Posterior cingulate gyrus (tissue), 11 donors: ENCODE measurements around the gene ADORA3.
A peak's percentile ranks its signal among the peaks of the same experiment; 100 is the strongest.

Experiments used
- DNase-seq, 10 donors: peaks; one replicate each; pipeline versions ENCODE4 v3.0.0 to v3.0.0-alpha.2; 2020 to 2021; ENCODE audit warnings: mixed read lengths in 3 of 10
- intact Hi-C: fragments of 100-400 bp; cut with DNase I; formaldehyde crosslinking; loops from one replicate; pipeline ENCODE4 v1.15.1; 2023

Gene ADORA3

DNA sequence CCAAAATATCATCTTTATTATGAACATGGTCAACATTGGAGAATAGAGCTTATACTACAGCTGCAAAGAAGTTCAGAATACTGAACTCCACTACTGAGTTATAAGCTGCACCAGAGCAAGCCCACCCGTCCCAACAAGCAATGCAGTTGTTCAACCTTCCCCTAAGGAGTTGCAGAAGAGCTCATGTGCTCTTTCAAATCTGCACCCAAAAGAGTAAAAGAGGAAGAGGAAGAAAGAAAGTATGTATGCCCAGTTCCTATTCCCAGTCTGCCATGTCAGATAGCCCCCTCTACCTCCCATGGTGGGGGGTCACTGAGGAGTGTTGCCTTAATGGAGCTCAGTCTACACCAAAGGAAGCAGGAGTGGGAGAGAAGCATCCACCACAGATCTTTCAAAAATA is 22.8 kb downstream of the ADORA3 start:
- intact Hi-C loops = loop anchor here (1.0 kb wide), 2 partner anchors 176 to 289 kb away; no protein-coding TSS in a partner anchor
- no peak for DNase-seq

DNA sequence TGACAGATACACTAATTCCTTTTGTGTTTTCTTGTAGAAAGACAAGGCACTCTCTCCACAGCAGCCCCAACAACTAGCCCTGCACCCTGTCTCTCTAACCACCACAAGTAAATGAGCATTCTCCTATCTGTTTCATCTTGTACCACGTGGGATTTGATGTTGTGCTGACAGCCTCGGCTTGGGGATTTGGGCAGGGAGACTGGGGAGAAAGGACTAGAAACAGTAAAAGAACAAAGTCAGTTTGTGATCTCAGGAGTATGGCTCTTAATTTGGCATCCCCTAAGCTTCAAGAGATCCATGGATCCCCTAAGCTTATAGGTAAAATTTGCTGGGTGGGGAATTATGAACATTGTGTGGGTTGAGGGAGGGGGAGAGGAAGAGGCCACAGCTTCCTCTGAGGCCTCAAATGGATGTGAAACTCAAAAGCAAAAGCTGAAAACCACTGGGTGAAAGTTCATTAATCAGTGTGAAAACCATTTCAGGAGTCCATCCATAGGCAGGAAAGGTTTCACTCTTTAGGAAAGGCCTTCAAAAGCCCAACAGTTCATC is 26.6 kb downstream of the ADORA3 start:
- intact Hi-C loops = no loop called here
- no peak for DNase-seq

DNA sequence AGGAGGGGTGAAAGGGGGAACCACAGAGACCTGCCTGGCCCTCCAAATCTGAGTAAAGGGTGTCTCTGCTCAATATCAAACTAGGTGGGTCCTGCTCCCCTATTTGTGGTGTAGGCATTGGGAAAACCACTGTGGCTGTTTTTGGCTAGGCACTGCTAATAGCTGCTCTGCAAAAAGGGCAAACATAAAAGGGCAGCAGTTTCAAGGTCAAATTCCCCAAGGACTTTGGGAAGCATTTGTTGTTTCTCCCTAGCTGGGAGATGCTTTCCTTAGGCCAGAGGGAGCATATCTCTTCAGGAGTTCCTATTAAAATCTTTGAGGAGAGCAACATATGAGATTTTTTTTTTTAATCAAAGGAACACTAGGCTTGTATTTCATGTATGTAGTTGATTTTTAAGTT is 27.2 kb downstream of the ADORA3 start:
- intact Hi-C loops = no loop called here
- DNase-seq = no peak

DNA sequence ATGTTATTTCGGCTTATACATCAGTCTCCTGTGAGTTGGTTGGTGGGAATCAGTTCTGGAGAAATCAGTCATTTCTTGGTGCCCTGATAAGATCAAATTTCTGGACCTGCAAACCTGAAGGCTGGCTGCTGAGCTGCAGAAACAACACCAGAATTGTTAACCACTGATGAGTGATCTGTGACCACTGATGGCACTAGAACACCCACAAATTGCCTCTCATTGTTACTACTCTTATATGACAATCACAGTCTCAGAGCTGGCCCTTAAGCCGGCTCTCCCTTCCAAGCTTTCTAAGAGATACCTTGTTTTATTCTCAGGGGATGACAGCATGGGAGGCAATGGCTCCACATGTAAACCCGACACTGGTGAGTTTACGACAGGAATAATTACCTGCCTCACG is 27.7 kb downstream of the ADORA3 start:
- no peak for DNase-seq
- intact Hi-C loops = no loop called here

DNA sequence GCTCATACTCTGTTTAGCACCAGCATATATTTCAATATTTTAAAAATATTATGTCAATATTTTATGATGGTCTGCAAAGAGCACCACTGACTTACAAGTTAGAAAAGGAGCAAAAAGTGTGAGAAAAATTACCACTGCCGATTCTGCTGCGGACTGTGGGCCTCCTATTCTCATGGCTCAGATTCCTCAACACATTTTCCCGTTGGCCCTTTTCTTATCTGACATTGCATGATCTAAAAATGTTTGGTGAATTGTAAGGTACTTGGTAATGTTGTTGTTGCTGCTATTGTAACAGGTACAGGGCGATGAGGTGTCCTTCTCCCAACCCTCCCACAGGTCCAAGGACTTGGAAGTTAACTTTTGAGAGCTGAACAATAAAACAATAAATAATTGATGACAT is 28.9 kb downstream of the ADORA3 start:
- no peak for DNase-seq
- intact Hi-C loops = no loop called here

DNA sequence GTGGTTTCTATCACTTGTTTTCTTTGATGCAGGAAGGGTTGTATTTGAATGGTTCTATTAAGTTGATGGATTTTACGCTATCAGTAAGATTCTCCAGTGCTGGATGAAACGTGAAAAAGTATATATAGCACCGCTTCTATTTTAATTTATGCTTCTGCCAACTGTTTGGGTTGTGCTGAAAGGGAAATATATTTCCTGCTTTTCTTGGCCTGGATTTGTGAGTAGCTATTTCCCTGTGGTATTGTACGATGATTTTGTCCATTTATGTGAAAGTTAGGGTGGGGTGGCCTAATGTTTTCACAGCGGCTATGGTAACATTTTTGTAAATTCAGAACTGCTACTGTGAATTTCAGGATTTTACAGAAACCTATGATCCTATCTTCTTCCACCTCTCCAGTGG is 29.3 kb downstream of the ADORA3 start:
- intact Hi-C loops = no loop called here
- no peak for DNase-seq

DNA sequence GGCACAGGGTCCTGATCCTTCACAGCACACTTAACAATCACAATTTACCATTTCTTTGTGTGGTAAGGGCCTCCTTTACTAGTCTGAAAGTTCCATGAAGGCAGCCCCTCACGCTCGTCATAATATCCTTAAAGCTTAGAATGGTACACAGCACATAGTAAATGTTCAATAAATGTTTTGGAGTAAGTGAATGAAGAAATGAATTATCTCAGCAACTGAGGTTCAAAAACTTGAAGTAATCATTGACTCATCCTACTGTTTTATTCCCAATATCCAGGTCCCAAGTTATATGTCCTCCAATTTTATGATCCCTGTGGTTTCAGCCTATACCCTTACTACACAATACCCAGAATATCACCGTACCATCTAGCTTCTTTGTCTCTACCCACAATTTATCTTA is 31.9 kb downstream of the ADORA3 start:
- intact Hi-C loops = no loop called here
- no peak for DNase-seq

DNA sequence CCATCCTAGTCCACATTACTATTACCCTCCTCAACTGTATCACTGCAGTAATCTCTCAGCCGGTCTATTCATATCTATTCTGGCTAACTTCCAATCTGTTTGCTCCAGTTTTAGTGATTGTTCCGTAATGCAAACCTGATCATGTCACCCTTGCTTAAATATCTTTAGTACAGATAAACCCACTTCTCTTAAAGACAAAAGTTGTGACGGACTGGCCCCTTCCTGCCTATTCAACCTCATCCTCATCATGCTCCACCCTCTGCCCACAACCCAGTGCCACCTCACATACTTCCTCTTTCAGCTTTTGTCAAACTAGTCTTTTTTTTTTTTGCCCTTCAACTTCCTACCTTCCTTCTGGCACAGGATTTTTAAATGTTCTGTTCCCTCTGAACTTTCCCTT is 32.4 kb downstream of the ADORA3 start:
- peak in 2 of 10 donors; percentile 23 to 82 for DNase-seq
- intact Hi-C loops = no loop called here

DNA sequence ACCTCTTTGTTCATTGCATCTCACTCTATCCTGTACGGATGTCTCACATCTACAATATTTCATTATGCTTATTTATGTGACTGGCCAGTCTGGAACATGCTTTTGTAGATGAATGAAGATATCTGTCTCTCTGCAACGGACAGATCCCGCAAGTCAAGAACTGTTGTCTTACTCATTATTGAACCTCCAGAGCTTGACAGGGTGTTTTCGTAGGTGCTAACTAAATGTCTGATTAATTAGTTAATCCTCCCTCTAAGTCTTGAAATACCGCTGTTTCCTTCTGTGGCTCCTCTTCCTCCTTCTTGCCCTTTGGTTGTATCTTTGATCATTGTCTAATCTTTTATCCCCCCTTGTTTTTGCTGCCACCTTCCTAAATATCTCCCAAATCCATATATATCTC is 32.8 kb downstream of the ADORA3 start:
- no peak for DNase-seq
- intact Hi-C loops = no loop called here

DNA sequence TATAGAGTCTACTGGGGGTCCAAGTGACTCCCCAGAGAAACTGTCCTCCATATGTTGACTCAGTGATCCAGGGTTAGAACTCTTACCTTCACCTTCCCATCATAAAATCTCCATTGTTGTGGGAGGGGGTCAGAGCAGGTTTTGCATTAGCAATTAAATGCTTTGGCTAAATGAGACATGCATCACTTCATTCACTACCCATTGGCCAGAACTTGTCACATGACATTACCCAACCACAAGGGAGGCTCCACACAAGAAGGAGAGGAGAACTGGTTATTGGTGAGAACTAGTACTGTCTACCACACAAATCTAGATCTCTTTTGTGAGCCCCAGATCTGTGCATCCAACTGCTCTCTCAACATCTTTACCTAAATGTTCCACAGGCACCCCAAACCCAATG is 33.9 kb downstream of the ADORA3 start:
- DNase-seq = no peak
- intact Hi-C loops = no loop called here

DNA sequence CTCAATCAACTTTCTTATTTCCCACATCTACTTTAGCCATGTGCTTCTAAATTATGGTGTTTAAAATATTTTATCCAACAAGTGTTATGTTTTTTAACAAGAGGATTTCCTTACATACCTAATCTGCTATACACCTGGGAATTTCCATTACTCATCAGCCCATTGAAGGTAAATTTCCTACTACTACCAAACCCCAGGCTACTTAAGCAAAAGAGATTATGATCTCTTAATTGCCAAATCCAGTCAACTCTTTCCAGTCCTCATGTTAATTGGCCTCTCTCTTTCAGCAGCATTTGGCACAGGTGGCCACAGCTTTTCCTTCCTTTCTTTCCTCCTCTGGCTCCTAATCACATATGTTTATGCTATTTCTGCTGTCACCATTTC is 34.7 kb downstream of the ADORA3 start:
- no peak for DNase-seq
- intact Hi-C loops = no loop called here

DNA sequence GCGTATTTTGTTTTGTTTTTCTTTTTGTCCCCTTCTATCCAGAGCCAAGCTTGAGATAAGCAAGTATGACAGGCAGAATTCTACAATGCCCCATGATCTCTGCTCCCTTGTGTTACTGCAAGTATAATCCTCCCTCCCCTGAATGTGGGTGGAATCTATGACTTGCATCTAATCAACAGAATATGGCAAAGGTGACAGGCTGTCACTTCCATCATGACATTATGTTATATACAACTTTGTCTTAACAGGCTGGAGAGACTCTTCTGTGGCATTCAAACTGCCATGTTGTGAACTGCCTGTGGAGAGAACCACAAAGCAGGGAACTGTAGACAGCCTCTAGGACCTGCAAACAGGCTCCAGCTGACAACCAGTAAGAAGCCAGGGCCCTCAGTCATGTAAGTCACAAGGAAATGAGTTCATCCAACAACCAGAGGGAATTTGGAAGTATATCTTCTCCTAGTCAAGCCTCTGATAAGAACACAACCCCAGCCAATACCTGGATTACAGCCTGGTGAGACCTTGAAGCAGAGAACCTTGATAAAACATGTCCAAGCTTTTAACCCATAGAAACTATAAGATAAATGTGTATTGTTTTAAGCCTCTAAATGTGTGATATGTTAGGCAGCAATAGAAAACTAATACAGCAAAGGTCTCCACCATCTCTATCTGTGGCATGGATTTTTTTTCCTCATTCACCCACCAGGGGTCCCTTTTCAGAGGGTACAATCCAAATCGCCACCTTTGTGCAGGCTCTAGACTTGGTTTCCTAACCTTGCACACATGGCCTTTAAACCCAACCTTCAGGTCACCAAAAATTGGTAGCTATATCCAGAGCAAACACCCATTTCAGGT is 35.3 kb downstream of the ADORA3 start:
- no peak for DNase-seq
- intact Hi-C loops = no loop called here

DNA sequence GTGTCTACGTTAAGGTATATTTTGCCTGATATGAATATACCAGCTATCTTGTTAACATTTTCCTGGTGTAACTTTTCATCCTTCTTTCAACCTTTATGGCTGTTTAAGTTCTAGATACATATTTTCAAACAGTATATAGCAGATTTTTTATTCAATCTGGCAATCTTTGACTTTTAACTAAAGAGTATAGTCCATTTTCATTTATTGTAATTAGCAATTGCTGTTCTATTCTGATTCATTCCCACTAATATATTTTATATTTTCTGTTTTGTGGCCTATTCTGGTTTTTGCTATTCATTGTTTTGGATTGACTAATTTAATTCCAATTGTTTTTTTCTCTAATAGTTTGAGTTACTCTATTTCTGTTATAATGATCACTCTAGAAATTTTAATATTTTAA is 37.0 kb downstream of the ADORA3 start:
- no peak for DNase-seq
- intact Hi-C loops = no loop called here

DNA sequence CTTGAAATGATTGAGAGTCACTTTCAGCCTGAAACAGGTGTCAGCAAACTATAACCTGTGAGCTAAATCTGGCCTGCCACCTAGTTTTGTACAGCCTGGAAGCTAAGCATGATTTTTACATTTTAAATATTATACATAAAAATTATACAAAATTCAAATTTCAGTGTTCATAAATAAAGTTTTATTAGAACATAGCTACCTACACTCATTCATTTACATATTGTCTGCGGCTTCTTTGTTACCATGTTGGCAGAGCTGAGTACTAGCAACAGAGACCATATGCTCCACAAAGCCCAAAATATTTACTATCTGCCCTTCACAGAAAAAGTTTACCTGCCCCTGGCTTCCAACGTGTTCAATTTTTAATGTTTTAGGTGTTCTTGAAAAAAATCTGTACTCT is 37.7 kb downstream of the ADORA3 start:
- intact Hi-C loops = no loop called here
- DNase-seq = no peak

DNA sequence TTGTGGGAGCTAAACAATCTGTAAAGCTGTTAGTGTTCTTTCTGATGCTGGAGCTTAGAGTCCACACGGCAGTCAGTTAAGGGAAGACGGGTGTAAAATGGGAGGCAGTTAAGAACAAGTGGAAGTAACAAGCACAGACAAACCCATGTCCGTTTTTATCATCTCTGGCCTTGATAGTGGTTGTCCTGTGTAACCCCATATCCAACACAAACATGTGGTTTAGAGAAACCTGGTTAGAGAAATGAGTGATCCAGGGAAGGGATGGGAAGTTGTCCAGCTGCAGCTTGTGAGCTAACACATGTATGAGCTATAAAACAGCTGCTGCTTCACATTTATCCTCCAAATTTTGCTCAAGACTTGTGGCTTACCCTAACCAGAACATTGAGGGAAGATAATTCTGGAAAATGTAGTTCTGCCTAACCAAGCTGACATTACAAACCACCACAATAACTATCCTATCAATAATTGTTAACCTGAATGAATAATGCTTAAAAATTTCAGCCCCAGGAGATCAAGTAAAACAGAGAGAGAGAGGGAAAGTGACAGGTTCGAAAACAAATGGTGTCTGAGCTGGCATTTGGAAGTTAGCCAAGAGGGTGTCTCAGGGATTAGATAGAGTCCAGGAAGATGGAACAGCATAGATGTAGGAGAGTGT is 40.3 kb downstream of the ADORA3 start:
- no peak for DNase-seq
- intact Hi-C loops = no loop called here

DNA sequence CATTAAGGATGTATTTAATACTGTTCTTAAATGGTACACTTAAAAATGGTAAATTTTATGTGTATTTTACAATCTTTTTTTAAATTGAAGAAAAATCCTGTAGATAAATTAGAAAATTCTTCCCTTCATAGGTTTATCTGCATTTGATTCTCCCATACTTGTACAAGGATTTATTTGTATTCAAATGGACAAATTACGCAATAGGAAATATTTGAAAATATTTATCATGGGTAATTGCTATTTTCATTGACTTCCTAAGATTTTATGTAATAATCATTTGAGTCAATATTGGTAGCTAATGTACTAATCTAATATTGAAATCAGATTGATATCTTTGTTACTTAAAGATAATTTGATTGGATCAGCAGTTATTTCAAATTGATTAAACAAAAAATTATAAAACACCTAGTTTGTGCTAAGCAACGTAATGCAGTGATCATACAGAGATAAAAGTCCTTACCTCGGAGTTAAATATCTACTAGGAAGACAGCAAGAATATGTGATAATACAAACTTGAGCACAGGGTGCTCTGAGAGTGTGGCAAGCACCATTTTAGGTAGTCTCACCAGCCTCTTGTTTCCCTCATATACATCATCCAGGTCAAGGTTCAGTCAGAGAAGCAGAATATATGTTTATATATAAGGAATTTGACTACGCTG is 40.9 kb downstream of the ADORA3 start:
- DNase-seq = no peak
- intact Hi-C loops = no loop called here

DNA sequence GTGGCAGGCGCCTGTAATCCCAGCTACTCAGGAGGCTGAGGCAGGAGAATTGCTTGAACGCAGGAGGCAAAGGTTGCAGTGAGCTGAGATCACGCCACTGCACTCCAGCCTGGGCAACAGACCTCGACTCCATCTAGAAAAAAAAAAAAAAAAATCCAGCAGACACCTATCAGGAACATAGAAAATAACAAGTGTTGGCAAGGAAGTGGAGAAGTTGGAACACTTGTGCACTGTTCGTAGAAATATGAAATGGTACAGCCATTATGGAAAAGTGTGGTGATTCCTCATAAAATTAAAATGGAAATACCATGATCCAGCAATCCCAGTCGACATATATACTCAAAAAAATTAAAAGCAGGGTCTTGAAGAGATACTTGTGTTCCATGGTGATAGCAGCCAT is 41.7 kb downstream of the ADORA3 start:
- DNase-seq = no peak
- intact Hi-C loops = no loop called here

DNA sequence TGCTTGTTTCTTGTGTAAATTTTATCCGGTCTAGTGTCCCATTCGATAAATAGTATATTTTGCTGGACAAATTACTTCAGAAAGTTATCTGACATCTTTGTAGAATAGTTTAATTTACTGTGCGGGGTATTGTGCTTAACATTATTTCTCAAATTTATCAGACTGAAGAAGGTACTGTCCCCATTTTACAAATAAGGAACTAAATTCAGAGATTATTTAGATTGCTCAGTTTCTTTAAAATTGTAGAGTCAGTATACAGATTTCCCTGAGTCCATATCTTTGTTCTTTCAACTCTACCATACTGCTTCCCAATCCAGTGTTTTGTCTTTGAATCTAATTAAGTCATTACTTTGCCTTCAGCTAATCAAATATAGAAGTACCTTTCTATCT is 47.8 kb downstream of the ADORA3 start:
- no peak for DNase-seq
- intact Hi-C loops = no loop called here

DNA sequence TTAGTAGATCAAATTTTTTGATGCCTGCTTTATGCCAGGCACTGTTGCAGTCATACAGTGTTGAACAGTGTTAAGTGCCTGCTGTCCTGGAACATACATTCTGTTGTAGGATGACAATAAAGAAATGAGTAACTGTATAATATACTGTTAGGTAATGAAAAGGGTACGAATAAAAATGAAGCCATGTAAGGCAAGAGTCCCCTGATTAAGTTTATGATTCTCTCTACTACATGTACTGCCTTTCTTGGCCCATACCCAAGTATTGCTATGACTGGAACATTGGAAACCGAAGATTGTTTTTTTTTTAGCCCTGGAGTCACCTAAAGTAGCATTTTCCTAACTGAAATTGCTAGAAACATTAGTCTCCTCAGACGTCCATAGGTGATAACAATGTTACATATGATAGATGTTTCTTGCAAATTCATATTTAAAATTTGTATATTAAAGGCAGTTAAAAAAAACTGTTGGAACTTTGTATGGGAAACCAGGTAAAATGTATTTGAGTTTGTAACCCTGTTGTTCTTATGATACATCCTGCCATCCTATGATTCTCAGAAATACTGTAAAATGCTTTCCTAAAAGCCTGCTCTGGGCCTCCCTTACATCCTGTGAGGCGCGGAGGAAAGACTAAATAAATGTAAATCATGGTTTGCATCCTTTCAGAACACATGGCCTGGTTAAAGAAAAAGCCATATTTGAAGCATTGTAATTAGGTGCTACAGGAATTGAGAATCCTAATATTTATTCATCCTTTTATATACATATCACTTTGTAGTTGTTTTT is 48.4 kb downstream of the ADORA3 start:
- intact Hi-C loops = no loop called here
- no peak for DNase-seq

DNA sequence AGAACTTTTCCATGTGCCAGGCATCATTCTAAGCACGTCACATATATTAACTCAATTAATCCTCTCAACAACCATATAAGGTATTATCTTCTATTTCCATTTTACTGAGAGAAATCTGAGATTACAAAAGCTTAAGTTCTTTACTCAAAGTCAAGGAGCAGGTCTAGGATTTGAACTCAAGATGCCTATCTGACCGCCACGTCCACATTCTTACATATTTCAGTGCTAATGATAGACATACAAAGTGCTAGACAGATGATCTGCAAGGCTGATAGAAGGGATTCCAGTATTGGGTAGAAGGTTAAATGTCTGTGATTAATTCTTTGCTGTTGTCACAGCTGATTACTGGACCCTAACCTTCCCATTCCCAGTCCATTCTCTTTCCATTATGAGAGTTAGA is 49.7 kb downstream of the ADORA3 start:
- intact Hi-C loops = no loop called here
- DNase-seq = no peak

DNA sequence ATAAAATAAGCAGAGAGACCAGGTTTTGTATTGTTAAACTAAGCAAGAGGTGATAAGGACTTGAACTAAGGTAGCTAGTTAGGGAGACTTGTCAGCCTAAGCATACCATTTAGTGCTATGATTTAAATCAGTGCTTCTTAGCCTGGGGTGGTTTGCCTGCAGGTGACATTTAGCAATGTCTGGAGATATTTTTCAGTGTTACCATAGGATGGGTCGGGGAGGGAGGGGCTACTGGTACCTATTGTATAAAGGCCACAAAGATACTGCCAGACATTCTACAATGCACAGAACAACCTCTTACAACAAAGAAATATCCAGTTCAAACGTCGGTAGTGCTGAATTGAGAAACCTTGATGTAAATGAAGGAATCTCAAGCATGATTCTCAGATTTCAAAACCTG is 50.9 kb downstream of the ADORA3 start:
- intact Hi-C loops = no loop called here
- no peak for DNase-seq
